ENCODE measurements around the gene GTF2A1. TPM values are rescaled to one million over a fixed set of nuclear protein-coding genes. Genes with fewer than 3 reads are reported as not detected.
A peak's percentile ranks its signal among the peaks of the same experiment; 100 is the strongest.

GTF2A1 gene
- total and polyA plus RNA-seq, 2 experiments from 2014 or later: 3.8 to 25.1 TPM

- Histone ChIP-seq H3K4me3 (no peak overlapping the region), H3K9me3 (ENCODE audit: low read depth) (no peaks in the 10 kb centered on the region), H3K4me2 (no peak overlapping the region), H3K79me2 (peaks cover 73% of the 10 kb centered on the region), H3K27me3 (no peaks in the 10 kb centered on the region), H3K9me2 (replicated peaks; ENCODE audit: insufficient read depth) (no peaks in the 10 kb centered on the region), H3K4me1 (ENCODE audit: insufficient read depth) (no peaks in the 10 kb centered on the region), H3K36me3 (replicated peaks; ENCODE audit: insufficient read depth, low read depth) (no peaks in the 10 kb centered on the region), H2AFZ (no peak overlapping the region), H3K27ac (no peak overlapping the region), H4K20me1 (ENCODE audit: insufficient read depth, poor library complexity, severe bottlenecking) (peaks cover 11% of the 10 kb centered on the region)
- TF ChIP-seq EZH2phosphoT487 (IDR thresholded peaks at IDR 0.05; ENCODE audit: low read depth, severe bottlenecking, unreplicated experiment) (no peak), CTCF (IDR thresholded peaks at IDR 0.05; ENCODE audit: poor library complexity) (peak; percentile 50)
- peak; percentile 30 for DNase-seq (ENCODE audit: low spot score)
- 65% methylated on average over 2 of the region's 2 CpGs for WGBS (ENCODE audit: low lambda C conversion rate, missing lambda C conversion rate)
Observed at GRCh38 chr14:81211844-81212243, 8.9 kb downstream of the GTF2A1 start.

- Histone ChIP-seq H3K9me3 (ENCODE audit: low read depth) (no peaks in the 10 kb centered on the region), H4K20me1 (ENCODE audit: insufficient read depth, poor library complexity, severe bottlenecking) (peaks cover 11% of the 10 kb centered on the region), H3K9me2 (replicated peaks; ENCODE audit: insufficient read depth) (no peaks in the 10 kb centered on the region), H3K4me2 (no peak overlapping the region), H3K36me3 (replicated peaks; ENCODE audit: insufficient read depth, low read depth) (no peaks in the 10 kb centered on the region), H3K79me2 (peaks cover 66% of the 10 kb centered on the region), H3K4me3 (no peak overlapping the region), H3K27ac (no peak overlapping the region), H3K27me3 (no peaks in the 10 kb centered on the region), H3K4me1 (ENCODE audit: insufficient read depth) (no peaks in the 10 kb centered on the region), H2AFZ (no peak overlapping the region)
- 91% methylated on average over 8 of the region's 8 CpGs for WGBS (ENCODE audit: low lambda C conversion rate, missing lambda C conversion rate)
- TF ChIP-seq CTCF (IDR thresholded peaks at IDR 0.05; ENCODE audit: poor library complexity): no peak
- TF ChIP-seq EZH2 (IDR thresholded peaks at IDR 0.05; ENCODE audit: borderline replicate concordance): no peak
- DNase-seq (ENCODE audit: low spot score): no peak
Observed at GRCh38 chr14:81209167-81209836, 11.5 kb downstream of the GTF2A1 start.

- 100% methylated on average over 8 of the region's 8 CpGs for WGBS (ENCODE audit: low lambda C conversion rate, missing lambda C conversion rate)
- H3K9me2 ChIP-seq (replicated peaks; ENCODE audit: insufficient read depth): no peaks in the 10 kb centered on the region
- H3K36me3 ChIP-seq (replicated peaks; ENCODE audit: insufficient read depth, low read depth): no peaks in the 10 kb centered on the region
- no peak for TF ChIP-seq EZH2phosphoT487 (IDR thresholded peaks at IDR 0.05; ENCODE audit: low read depth, severe bottlenecking, unreplicated experiment)
- no peak for TF ChIP-seq CTCF (IDR thresholded peaks at IDR 0.05; ENCODE audit: poor library complexity)
- no peak for TF ChIP-seq EZH2 (IDR thresholded peaks at IDR 0.05; ENCODE audit: borderline replicate concordance)
- H4K20me1 ChIP-seq (ENCODE audit: insufficient read depth, poor library complexity, severe bottlenecking): peaks cover 11% of the 10 kb centered on the region
- DNase-seq (ENCODE audit: low spot score): no peak
- no peaks in the 10 kb centered on the region for H3K9me3 ChIP-seq (ENCODE audit: low read depth)
- H2AFZ ChIP-seq: no peak overlapping the region
- H3K27ac ChIP-seq: no peak overlapping the region
- no peak overlapping the region for H3K4me2 ChIP-seq
- no peak overlapping the region for H3K4me3 ChIP-seq
- peaks cover 59% of the 10 kb centered on the region for H3K79me2 ChIP-seq
- no peaks in the 10 kb centered on the region for H3K4me1 ChIP-seq (ENCODE audit: insufficient read depth)
- no peaks in the 10 kb centered on the region for H3K27me3 ChIP-seq
Observed at GRCh38 chr14:81208489-81208888, 12.3 kb downstream of the GTF2A1 start.
